ENCODE results near the gene SQSTM1.

- TF ChIP-seq YY1 (IDR thresholded peaks at IDR 0.05) (no peak), CTCF (IDR thresholded peaks at IDR 0.05; ENCODE audit: low read depth, low read length, missing input control) (no peak), GABPA (IDR thresholded peaks at IDR 0.05 in 1 of 2, conservative IDR thresholded peaks at IDR 0.05 in 1 of 2) (no peak), HNF4G (IDR thresholded peaks at IDR 0.05) (no peak), TAF1 (conservative IDR thresholded peaks at IDR 0.05) (no peak)
- TF ChIP-seq, protein P1, sequence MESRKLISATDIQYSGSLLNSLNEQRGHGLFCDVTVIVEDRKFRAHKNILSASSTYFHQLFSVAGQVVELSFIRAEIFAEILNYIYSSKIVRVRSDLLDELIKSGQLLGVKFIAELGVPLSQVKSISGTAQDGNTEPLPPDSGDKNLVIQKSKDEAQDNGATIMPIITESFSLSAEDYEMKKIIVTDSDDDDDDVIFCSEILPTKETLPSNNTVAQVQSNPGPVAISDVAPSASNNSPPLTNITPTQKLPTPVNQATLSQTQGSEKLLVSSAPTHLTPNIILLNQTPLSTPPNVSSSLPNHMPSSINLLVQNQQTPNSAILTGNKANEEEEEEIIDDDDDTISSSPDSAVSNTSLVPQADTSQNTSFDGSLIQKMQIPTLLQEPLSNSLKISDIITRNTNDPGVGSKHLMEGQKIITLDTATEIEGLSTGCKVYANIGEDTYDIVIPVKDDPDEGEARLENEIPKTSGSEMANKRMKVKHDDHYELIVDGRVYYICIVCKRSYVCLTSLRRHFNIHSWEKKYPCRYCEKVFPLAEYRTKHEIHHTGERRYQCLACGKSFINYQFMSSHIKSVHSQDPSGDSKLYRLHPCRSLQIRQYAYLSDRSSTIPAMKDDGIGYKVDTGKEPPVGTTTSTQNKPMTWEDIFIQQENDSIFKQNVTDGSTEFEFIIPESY (IDR thresholded peaks at IDR 0.05) = no peak
These were observed 33.7 kb downstream of the SQSTM1 start for GRCh38 chr5:179854356-179854755.

Measured in liver (tissue), 3 donors.